Measurements from ENCODE around the gene MAS1L. TPM values are rescaled to one million over a fixed set of nuclear protein-coding genes. Genes with fewer than 3 reads are reported as not detected.
"Not testable (repeated sequence)": the region's sequence is repeated elsewhere in the genome, so short reads cannot be mapped to it uniquely, and the experiment has no call there.

Gene MAS1L
- total RNA-seq, 1 donor from 2014 or later = not detected

GRCh38 chr6:29442719-29443118, 45.0 kb downstream of the MAS1L start:
- no peak for DNase-seq (ENCODE audit: low spot score)
- no peak overlapping the region for H3K4me3 Mint-ChIP-seq (ENCODE audit: unreplicated experiment)
- no peaks in the 10 kb centered on the region for H3K36me3 Mint-ChIP-seq (ENCODE audit: low read depth, unreplicated experiment)
- no peak overlapping the region for H3K27ac Mint-ChIP-seq (ENCODE audit: unreplicated experiment)
- peaks cover 7% of the 10 kb centered on the region for H3K27me3 Mint-ChIP-seq (ENCODE audit: unreplicated experiment)
- no peak for TF ChIP-seq CTCF (IDR thresholded peaks at IDR 0.05; ENCODE audit: unreplicated experiment)
- no peaks in the 10 kb centered on the region for H3K9me3 Mint-ChIP-seq (ENCODE audit: unreplicated experiment)
- peaks cover 12% of the 10 kb centered on the region for H3K4me1 Mint-ChIP-seq (ENCODE audit: unreplicated experiment)

GRCh38 chr6:29439006-29439405, 48.8 kb downstream of the MAS1L start, which contains the start of gene OR10C1:
TSS of gene OR10C1 (plus strand) at chr6:29439306. CDS start at chr6:29440016, 710 bp downstream.
- Mint-ChIP-seq H3K27me3 (ENCODE audit: unreplicated experiment) (peaks cover 3% of the 10 kb centered on the region), H3K4me3 (ENCODE audit: unreplicated experiment) (no peak within 1 kb of the TSS), H3K36me3 (ENCODE audit: low read depth, unreplicated experiment) (no peaks in the 10 kb centered on the region), H3K9me3 (ENCODE audit: unreplicated experiment) (no peaks in the 10 kb centered on the region), H3K4me1 (ENCODE audit: unreplicated experiment) (no peaks in the 10 kb centered on the region), H3K27ac (ENCODE audit: unreplicated experiment) (no peak within 1 kb of the TSS)
- no peak for DNase-seq (ENCODE audit: low spot score)
- TF ChIP-seq CTCF (IDR thresholded peaks at IDR 0.05; ENCODE audit: unreplicated experiment) = no peak

GRCh38 chr6:29436730-29437129, 51.0 kb downstream of the MAS1L start:
- not testable (repeated sequence) for H3K4me3 Mint-ChIP-seq (ENCODE audit: unreplicated experiment); H3K36me3 Mint-ChIP-seq (ENCODE audit: low read depth, unreplicated experiment); H3K4me1 Mint-ChIP-seq (ENCODE audit: unreplicated experiment); H3K27ac Mint-ChIP-seq (ENCODE audit: unreplicated experiment); H3K9me3 Mint-ChIP-seq (ENCODE audit: unreplicated experiment); H3K27me3 Mint-ChIP-seq (ENCODE audit: unreplicated experiment); DNase-seq (ENCODE audit: low spot score)

Other genes starting within 250 kb of the MAS1L start
- gene OR14J1, start 186.3 kb downstream of the MAS1L start, total RNA-seq (ENCODE audit: unreplicated experiment) = 0.10 TPM
- gene OR5V1, start 119.1 kb downstream of the MAS1L start, total RNA-seq (ENCODE audit: unreplicated experiment) = not detected
- gene OR12D3, start 112.7 kb downstream of the MAS1L start, total RNA-seq (ENCODE audit: unreplicated experiment) = not detected
- gene OR12D2, start 92.3 kb downstream of the MAS1L start, total RNA-seq (ENCODE audit: unreplicated experiment) = not detected
- not detected for gene OR12D1, start 73.0 kb downstream of the MAS1L start, total RNA-seq (ENCODE audit: unreplicated experiment)
- not detected for gene OR10C1, start 48.6 kb downstream of the MAS1L start, total RNA-seq (ENCODE audit: unreplicated experiment)
- gene OR11A1, start 30.9 kb downstream of the MAS1L start, total RNA-seq (ENCODE audit: unreplicated experiment) = not detected
- gene OR2H1, start 30.8 kb downstream of the MAS1L start, total RNA-seq (ENCODE audit: unreplicated experiment) = not detected
- not detected for gene UBD, start 71.8 kb upstream of the MAS1L start, total RNA-seq (ENCODE audit: unreplicated experiment)
- not detected for gene OR2H2, start 97.2 kb upstream of the MAS1L start, total RNA-seq (ENCODE audit: unreplicated experiment)
- gene GABBR1, start 145.2 kb upstream of the MAS1L start, total RNA-seq (ENCODE audit: unreplicated experiment) = 164 TPM
- gene MOG, start 169.1 kb upstream of the MAS1L start, total RNA-seq (ENCODE audit: unreplicated experiment) = not detected
- 1.0 TPM for gene ZFP57, start 193.2 kb upstream of the MAS1L start, total RNA-seq (ENCODE audit: unreplicated experiment)
- gene HLA-F, start 235.5 kb upstream of the MAS1L start, total RNA-seq (ENCODE audit: unreplicated experiment) = 5.1 TPM

All from endothelial cell (in vitro differentiated cells).